ENCODE results near the gene COL8A1.

COL8A1 gene

DNA sequence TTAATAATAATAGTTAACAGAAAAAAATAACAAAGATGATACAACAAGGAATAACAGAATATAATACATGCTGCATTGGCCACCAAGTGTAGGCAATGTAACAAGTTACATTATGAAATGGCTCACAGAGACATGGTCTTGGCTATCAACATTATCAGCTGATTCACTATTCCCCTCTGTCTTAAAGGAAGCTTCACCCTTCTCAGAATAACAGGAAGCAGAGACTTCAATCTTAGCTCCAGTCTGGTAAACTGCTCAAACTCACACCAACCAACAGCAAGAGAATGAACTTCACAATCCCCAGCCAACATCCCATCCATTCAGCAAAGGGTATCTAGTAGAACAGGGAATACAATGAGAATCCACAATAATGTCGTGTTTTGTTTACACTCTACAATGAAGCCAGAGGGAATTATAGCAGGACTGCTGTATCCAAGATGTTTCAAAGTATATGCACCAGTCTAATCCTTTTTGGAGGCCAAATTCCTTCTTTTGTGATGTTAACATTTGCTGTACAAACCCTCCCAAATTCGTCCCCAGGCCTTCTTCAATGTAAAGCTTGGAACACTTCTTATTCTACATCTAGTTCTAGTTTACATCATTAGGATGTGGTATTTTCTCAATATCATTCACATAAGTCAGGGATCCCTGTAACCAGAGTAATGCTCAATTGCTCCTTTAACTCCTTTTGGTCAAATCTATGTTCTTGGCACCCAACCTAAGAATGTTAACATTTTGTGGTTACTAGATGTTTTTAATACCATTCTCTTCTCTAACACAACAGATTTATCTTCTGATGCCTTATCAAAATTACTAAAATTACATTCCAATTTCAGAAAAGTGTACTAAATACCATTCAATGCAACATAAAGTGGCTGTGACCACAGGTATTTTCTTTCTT lies 126.9 kb downstream of the COL8A1 start:
- no peak for DNase-seq

DNA sequence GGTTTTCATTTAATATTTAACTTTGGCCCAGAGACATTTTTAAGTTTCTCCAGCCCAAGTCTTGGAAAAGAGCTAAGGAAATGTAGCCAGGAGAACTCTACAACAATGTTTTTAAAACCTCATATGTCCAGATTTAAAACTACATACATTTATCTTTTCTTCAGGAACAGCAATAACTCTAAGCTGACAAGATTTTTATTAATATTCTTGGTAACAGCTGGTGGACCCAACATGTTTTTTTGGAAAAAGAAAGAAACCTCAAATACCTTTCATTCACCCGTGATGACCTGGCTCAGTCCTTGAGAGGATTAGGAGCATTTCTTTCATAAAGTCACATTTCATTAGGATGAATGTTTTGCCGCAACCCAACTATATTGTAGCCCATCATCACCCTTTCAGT lies 128.9 kb downstream of the COL8A1 start:
- no peak for DNase-seq

GRCh38 chr3:99768126-99768525 lies 129.7 kb downstream of the COL8A1 start:
- DNase-seq, result no peak

DNA sequence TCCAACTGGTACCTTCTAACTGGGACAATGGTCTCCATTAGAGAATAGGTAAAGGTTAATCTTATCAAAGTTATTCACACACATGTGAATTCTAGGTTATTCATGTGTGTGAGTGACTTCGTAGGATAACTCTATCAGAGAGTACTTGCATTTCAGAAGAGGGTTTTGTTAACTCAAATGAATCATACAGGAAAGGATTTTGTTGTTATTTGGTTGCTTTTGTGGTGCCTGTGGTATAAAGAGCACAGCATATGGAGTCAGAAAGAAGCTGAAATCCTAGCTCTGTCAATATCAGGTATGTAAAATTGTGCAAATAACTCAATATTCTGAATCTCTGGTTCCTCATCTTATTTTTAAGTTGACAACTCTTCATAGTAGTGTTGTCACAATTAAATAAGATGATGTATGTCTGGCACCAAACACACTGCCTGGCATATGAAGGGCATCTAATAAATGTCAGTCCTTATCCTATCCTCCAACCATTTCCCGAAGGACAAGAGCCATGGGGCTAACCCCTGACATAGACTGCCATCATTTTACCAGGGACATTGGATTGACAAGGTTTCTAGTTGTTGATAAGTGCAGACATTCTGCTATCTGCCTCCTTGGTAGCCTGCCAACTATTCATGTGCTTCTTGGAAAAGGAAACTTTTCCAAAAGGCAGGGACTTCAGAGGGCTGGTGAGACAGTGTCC lies 130.6 kb downstream of the COL8A1 start:
- no peak for DNase-seq

GRCh38 chr3:99772171-99772570 lies 133.8 kb downstream of the COL8A1 start:
- DNase-seq, result no peak

GRCh38 chr3:99772671-99773070 lies 134.3 kb downstream of the COL8A1 start:
- DNase-seq, result no peak

DNA sequence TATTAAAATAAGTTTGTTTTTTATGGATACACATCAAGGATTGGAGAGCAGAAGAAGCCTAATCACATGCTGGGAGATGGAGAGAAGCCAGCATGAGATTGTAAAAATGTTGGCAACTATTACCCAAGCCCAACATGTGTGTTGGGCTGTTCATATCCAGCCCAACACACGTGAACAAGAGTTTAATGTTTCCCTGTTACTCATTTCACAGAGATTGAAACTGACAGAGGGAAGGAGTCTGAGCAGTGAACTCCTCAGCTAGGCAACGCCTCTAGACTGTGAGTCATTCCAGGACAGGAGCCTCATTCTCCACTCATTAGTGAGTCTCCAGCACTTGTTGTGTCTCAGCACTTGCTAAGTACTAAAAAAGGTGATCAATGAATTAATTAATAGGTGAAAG lies 136.1 kb downstream of the COL8A1 start:
- no peak for DNase-seq

- no peak for DNase-seq
These were observed 138.3 kb downstream of the COL8A1 start for GRCh38 chr3:99776516-99777209.

GRCh38 chr3:99777210-99777549 lies 138.8 kb downstream of the COL8A1 start:
- DNase-seq, result no peak

DNA sequence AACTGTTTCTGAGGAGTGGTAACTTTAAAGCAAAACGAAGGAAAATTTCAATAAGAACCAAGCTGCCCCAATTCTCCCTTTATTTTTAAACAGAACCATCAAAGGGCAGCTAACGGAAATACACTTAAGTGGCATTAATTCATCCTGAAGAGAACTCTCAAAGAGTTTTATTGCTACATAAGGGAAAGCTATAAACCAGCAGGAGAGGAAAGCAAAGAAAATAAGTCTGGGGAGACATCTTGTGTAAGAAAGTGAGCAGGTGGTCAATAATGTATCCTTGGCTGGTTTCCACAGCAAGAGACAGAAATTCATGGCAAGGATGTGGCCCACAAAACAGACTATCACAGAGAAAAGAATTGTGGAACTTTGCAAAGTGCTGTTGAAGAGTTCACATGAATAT lies 139.3 kb downstream of the COL8A1 start:
- no peak for DNase-seq

GRCh38 chr3:99780749-99781148 lies 142.4 kb downstream of the COL8A1 start:
- no peak for DNase-seq

DNA sequence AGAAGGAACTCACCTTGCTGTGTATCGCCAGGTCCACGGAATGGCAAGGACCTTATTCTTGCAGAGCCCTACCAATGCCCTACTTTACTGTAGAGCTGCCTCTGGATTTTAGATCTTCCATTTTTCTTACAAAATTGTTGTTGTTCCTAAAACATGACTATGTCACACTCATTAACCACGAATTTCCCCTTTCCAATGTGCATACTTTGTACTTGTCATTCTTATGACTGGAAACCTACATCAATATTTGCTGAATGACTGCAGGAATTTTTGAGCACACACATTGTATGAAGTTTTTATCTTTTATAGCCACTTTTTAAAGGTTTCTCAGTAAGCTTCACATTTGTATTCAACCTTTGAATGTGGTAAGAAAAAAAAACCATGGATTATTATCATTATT lies 143.4 kb downstream of the COL8A1 start:
- no peak for DNase-seq

GRCh38 chr3:99783011-99783573 lies 144.7 kb downstream of the COL8A1 start:
- peak; percentile 12 for DNase-seq

GRCh38 chr3:99789011-99789721 lies 150.8 kb downstream of the COL8A1 start:
- DNase-seq, result peak; percentile 41

- DNase-seq, result no peak
These were observed 156.1 kb downstream of the COL8A1 start for GRCh38 chr3:99794485-99794884.

GRCh38 chr3:99795573-99795972 lies 157.2 kb downstream of the COL8A1 start:
- no peak for DNase-seq

DNA sequence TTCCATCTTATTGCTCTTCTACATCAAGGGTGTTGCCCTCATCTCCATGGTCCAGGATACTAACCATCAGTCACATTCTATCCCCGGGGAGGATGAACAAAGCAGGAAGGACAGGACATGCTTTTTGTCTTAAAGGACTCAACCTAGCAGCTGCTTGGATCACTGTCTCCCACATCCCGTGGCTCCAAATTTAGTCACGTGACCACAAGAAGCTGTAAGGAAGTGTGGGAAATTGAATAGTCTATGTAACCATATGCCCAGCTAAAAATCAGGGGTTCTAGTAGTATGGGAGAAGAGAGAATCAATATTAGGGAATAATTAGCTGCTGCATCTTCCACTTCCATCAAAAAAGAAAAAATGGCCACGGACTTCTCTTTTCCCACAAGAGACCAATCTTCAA lies 161.0 kb downstream of the COL8A1 start:
- no peak for DNase-seq

DNA sequence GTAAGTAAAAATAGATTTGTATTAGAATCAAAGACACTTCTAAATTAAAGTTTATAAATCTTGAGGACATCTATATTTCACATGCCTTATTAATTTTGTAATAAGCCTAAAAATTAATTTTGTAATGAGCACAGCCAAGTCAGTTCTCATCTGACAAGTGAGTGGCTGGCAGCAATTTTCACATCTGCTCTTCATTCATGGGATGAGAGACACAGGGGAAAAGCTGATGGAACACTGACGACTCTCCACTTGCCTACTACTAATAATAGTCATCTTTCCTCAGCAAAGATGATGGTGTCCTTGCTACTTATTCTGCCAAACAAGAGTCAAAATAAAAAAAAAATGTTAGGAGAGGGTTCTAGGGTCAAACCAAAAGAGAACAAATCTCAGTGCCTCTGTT lies 164.9 kb downstream of the COL8A1 start:
- DNase-seq, result no peak

GRCh38 chr3:99805160-99805559 lies 166.8 kb downstream of the COL8A1 start:
- DNase-seq, result no peak

GRCh38 chr3:99808163-99808794 lies 169.9 kb downstream of the COL8A1 start:
- DNase-seq, result peak; percentile 57

GRCh38 chr3:99809565-99809964 lies 171.2 kb downstream of the COL8A1 start:
- DNase-seq, result no peak

DNA sequence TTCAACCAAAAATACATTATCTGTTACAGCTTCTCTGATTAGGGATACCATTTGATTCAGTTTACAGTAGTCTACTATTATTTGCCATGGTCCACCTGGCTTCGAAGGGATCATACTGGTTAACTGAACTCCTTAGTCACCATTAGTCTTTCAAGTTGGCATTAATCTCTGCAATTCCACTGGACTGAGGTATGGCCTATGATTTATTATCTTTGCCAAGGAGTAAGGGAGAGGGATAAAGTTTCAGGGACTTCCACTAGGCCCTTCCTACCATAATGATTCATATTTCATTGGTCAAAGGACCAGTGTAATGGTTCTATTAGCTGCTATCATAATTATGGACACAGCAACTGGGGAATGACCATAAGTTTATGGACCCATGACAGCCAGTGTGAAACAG lies 172.0 kb downstream of the COL8A1 start:
- no peak for DNase-seq

Data from NCI-H69 (cell line).